A549 (cell line): Measurements from ENCODE around the gene AFAP1L2. TPM values are rescaled to one million over a fixed set of nuclear protein-coding genes. Genes with fewer than 3 reads are reported as not detected.
A peak's percentile ranks its signal among the peaks of the same experiment; 100 is the strongest.

Experiments
- ATAC-seq, 2 experiments: fragments of 200-7000 bp in 1 of 2; fragments of >200 bp in 1 of 2; cut with Nextera tagmentation in 1 of 2; cut with Tn5 transposase in 1 of 2; 3 replicates each; pipeline versions ENCODE4 v1.8.0 to v1.9.1; 2018 to 2020; ENCODE audit warnings: mild to moderate bottlenecking in 1 of 2, moderate library complexity in 1 of 2
- CTCF ChIA-PET: fragments of 300-600 bp; sonication (Branson Sonifier 250); formaldehyde crosslinking; extraction: SDS; loops from one replicate; lab custom pipeline; 2021; ENCODE audit warnings: antibody characterized with exemption, inconsistent platforms; lab: Yijun Ruan, JAX
- POLR2A ChIA-PET: fragments of 350-600 bp; formaldehyde crosslinking; extraction: SDS; loops from one replicate; lab custom pipeline; 2021; ENCODE audit warnings: antibody characterized with exemption, inconsistent platforms; lab: Yijun Ruan, JAX
- DNase-seq, 2 experiments: peaks; one replicate each; pipeline versions ENCODE4 v3.0.0 to v3.0.0-alpha.2; 2011 to 2016; ENCODE audit warnings: low read depth in 1 of 2, low spot score in 1 of 2
- FAIRE-seq: peaks from 2 replicates; lab custom pipeline; 2011; peaks lifted over from hg19 to GRCh38; lab: Jason Lieb, UNC
- H3K27ac ChIP-seq, 2 experiments: fragments of >200 bp; sonication (Bioruptor Twin); formaldehyde crosslinking; 3 replicates each; pipeline ENCODE4 v1.5.1; 2016 to 2017
- H3K4me1 ChIP-seq: fragments of >200 bp; sonication (Bioruptor Twin); formaldehyde crosslinking; 3 replicates; pipeline ENCODE4 v1.6.1; 2016
- H3K4me2 ChIP-seq: fragments of >200 bp; sonication (Bioruptor Twin); formaldehyde crosslinking; 3 replicates; pipeline ENCODE4 v1.6.1; 2016
- H3K4me3 ChIP-seq: fragments of >200 bp; sonication (Bioruptor Twin); formaldehyde crosslinking; 3 replicates; pipeline ENCODE4 v1.5.1; 2016
- H3K9me3 ChIP-seq: fragments of >200 bp; sonication (Bioruptor Twin); formaldehyde crosslinking; 3 replicates; pipeline ENCODE4 v1.6.1; 2016
- BCL3 ChIP-seq: fragments of >200 bp; sonication (Bioruptor Twin); formaldehyde crosslinking; IDR thresholded peaks from 3 replicates; pipeline ENCODE4 v1.6.1; 2016
- CBX8 ChIP-seq: fragments of 200-600 bp; sonication (generic); IDR thresholded peaks from 2 replicates; pipeline ENCODE4 v1.6.1; 2016
- EHF ChIP-seq: fragments of 250-450 bp; sonication (Bioruptor Pico); IDR thresholded peaks from 2 replicates; pipeline ENCODE4 v1.5.0; 2020; ENCODE audit warnings: mild to moderate bottlenecking
- EHMT2 ChIP-seq: fragments of 200-600 bp; sonication (generic); IDR thresholded peaks from 2 replicates; pipeline ENCODE4 v1.6.1; 2016; ENCODE audit warnings: antibody characterized with exemption, low read depth, mild to moderate bottlenecking, moderate library complexity
- ELK1 ChIP-seq: fragments of 150-350 bp; IDR thresholded peaks from 2 replicates; pipeline ENCODE4 v1.6.1; 2014; ENCODE audit warnings: low read depth, mild to moderate bottlenecking, low read length
- ESRRA ChIP-seq: fragments of 150-350 bp; IDR thresholded peaks from 2 replicates; pipeline ENCODE4 v1.6.1; 2014; ENCODE audit warnings: mild to moderate bottlenecking, low read length, borderline replicate concordance
- FOSB ChIP-seq: fragments of 250-450 bp; sonication (Bioruptor Pico); IDR thresholded peaks from 2 replicates; pipeline ENCODE4 v1.5.0; 2020; ENCODE audit warnings: mild to moderate bottlenecking, moderate library complexity
- FOSL2 ChIP-seq, 2 experiments: fragments of 450-650 bp in 1 of 2; fragments of >200 bp in 1 of 2; sonication (Bioruptor Twin) in 1 of 2; formaldehyde crosslinking; IDR thresholded peaks; 2 replicates each; pipeline versions ENCODE4 v1.5.0 to v1.6.1; 2016 to 2020; ENCODE audit warnings: mild to moderate bottlenecking in 1 of 2, moderate library complexity in 1 of 2
- HMGXB4 ChIP-seq: fragments of 250-450 bp; sonication (Bioruptor Pico); IDR thresholded peaks from 2 replicates; pipeline ENCODE4 v1.5.0; 2021; ENCODE audit warnings: mild to moderate bottlenecking, moderate library complexity, borderline replicate concordance
- JUN ChIP-seq, 2 experiments: fragments of >200 bp; sonication (Bioruptor Twin); formaldehyde crosslinking; IDR thresholded peaks; 2 replicates in 1 of 2; 3 replicates in 1 of 2; pipeline ENCODE4 v1.6.1; 2016 to 2017
- KDM1A ChIP-seq: fragments of 200-600 bp; sonication (generic); IDR thresholded peaks from 2 replicates; pipeline ENCODE4 v1.6.1; 2016; ENCODE audit warnings: low read depth, mild to moderate bottlenecking
- KDM5A ChIP-seq: fragments of 200-600 bp; sonication (generic); IDR thresholded peaks from 2 replicates; pipeline ENCODE4 v1.6.1; 2016; ENCODE audit warnings: antibody characterized with exemption, mild to moderate bottlenecking
- MAFK ChIP-seq: fragments of 450-650 bp; IDR thresholded peaks from 2 replicates; pipeline ENCODE4 v1.6.1; 2014; ENCODE audit not compliant: partially characterized antibody
- MAX ChIP-seq: IDR thresholded peaks from 2 replicates; pipeline ENCODE4 v1.6.1; 2012
- MYC ChIP-seq: IDR thresholded peaks from 2 replicates; pipeline ENCODE4 v1.6.1; 2012; ENCODE audit warnings: mild to moderate bottlenecking, inconsistent platforms, low read length, improper control_type of control experiment, borderline replicate concordance
- PBX3 ChIP-seq: IDR thresholded peaks from 2 replicates; pipeline ENCODE4 v1.6.1; 2012
- POLR2A ChIP-seq: IDR thresholded peaks from 2 replicates; pipeline ENCODE4 v1.6.1; 2012; ENCODE audit warnings: mild to moderate bottlenecking, low read length
- RAD21 ChIP-seq, 2 experiments: fragments of >200 bp in 1 of 2; sonication (Bioruptor Twin) in 1 of 2; formaldehyde crosslinking in 1 of 2; IDR thresholded peaks in 1 of 2; conservative IDR thresholded peaks in 1 of 2; 2 replicates in 1 of 2; 3 replicates in 1 of 2; pipeline ENCODE4 v1.6.1; 2012 to 2018; ENCODE audit warnings: inconsistent platforms in 1 of 2
- RARB ChIP-seq: fragments of 250-450 bp; sonication (Bioruptor Pico); IDR thresholded peaks from 2 replicates; pipeline ENCODE4 v1.8.0; 2021; ENCODE audit warnings: mild to moderate bottlenecking, moderate library complexity
- RCOR1 ChIP-seq: fragments of 150-350 bp; IDR thresholded peaks from 2 replicates; pipeline ENCODE4 v1.6.1; 2014; ENCODE audit warnings: antibody characterized with exemption, low read length, low read depth
- SMC3 ChIP-seq: fragments of >200 bp; sonication (Bioruptor Twin); formaldehyde crosslinking; IDR thresholded peaks from 3 replicates; pipeline ENCODE4 v1.6.1; 2018; ENCODE audit warnings: inconsistent platforms
- ZFP36 ChIP-seq: fragments of 450-650 bp; IDR thresholded peaks from 2 replicates; pipeline ENCODE4 v1.6.1; 2014; ENCODE audit warnings: borderline replicate concordance; ENCODE audit not compliant: partially characterized antibody
- ZSCAN20 ChIP-seq: fragments of 250-450 bp; sonication (Bioruptor Pico); IDR thresholded peaks from 2 replicates; pipeline ENCODE4 v1.8.0; 2022; ENCODE audit warnings: mild to moderate bottlenecking, moderate library complexity
- WGBS: methylation state at CpG from one replicate; pipeline ENCODE4 v1.1.6; 2017; ENCODE audit errors: missing lambda C conversion rate; 5-methylcytosine and 5-hydroxymethylcytosine counted together
- polyA plus RNA-seq, 4 experiments: library from polyadenylated mRNA; depleted of rRNA in 3 of 4; stranded (reverse); fragments of >200 nt; fragmentation: RNase III in 1 of 4; extraction: RNeasy Plus Mini Kit Qiagen cat#74134 plus additional on column Dnase treatment in 1 of 4; gene quantifications; 2 replicates in 3 of 4; 3 replicates in 1 of 4; pipeline ENCODE4 v1.2.3, GENCODE V29; 2011 to 2017

AFAP1L2 gene
- polyA plus RNA-seq, 2 of the 4 experiments (the other 2 are of a cell fraction) = 19.6 to 27.3 TPM

DNA sequence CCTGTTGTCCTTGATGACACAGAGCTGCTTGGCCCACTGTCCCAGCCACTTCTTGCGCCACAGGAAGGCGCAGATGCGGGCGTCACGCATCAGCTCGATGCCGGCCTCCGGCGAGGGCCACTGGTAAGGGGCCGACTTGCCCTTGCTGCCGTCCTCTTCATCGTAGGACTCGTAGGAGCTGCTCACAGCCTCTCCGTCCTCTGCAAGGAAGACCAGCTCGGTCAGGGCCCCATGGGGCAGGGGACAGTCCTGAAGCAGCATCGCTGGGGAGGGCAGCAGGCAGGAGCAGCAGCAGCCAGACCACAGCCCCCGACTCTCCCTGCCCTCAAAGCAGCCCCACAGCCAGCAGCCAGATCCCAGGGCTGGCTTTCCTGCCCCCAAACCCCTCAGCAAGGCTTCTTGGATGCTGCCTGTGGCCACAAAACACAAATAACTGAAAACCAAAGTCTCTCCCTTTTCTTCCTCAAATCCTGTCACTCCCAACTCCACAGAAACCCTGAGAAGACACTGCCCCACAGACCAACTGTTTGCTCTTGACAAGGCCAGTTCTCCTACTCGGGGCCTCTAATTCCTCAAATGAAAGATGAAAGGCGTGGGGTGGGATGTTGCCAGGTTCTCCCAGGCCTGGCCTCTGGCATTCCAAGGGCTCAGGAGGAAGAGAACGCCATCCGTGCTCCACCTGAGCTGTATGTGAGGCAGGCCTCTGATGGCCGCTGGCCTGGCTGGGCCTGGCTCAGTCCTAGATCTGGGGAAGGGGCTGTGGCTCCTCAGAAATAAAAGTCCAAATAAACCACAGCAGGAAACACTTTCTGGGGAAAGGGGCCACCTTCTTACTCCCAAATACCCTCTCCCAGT is 88.5 kb downstream of the AFAP1L2 start:
- WGBS = 95% methylated on average over 16 of the region's 22 CpGs
- CTCF ChIA-PET = interaction anchor here (0.8 to 3.5 kb wide), 3 partner anchors 12 to 88 kb away, joined by 3 to 17 read pairs (median 3); no protein-coding TSS in a partner anchor
- no peak overlapping the region for H3K4me3 ChIP-seq
- no peak for DNase-seq
- peak overlapping the region in 1 of 2 experiments; percentile 34; a peak in 1 of 6 replicates for H3K27ac ChIP-seq
- POLR2A ChIA-PET = no interaction called here
- TF ChIP-seq ZFP36 (no peak), ESRRA (no peak), BCL3 (no peak), CBX8 (no peak), FOSL2 (IDR thresholded peaks at IDR 0.05) (no peak), FOSL2 (CRISPR knock-in tag; IDR thresholded peaks at IDR 0.05) (no peak)
- TF ChIP-seq, all 56 proteins: peak for 0
- FAIRE-seq (no peak), ATAC-seq (no peak)
- no peak overlapping the region for H3K4me2 ChIP-seq
- no peaks in the 10 kb centered on the region for H3K9me3 ChIP-seq
- peaks cover 16% of the 10 kb centered on the region for H3K4me1 ChIP-seq

GRCh38 chr10:114313866-114314265 is 90.4 kb downstream of the AFAP1L2 start:
- ChIA-PET CTCF (interaction anchor here (2.3 kb wide), 1 partner anchor 10 kb away, joined by 15 read pairs; no protein-coding TSS in a partner anchor), POLR2A (no interaction called here)
- no peak for ATAC-seq
- Histone ChIP-seq H3K9me3 (no peaks in the 10 kb centered on the region), H3K4me2 (no peak overlapping the region), H3K27ac (no peak overlapping the region), H3K4me3 (no peak overlapping the region), H3K4me1 (no peaks in the 10 kb centered on the region)
- 80% methylated on average over 11 of the region's 11 CpGs for WGBS
- TF ChIP-seq MYC (no peak), FOSL2 (IDR thresholded peaks at IDR 0.05) (no peak), FOSL2 (CRISPR knock-in tag; IDR thresholded peaks at IDR 0.05) (no peak), PBX3 (no peak), MAX (no peak), HMGXB4 (CRISPR knock-in tag) (no peak), ELK1 (no peak), ZSCAN20 (CRISPR knock-in tag) (no peak), EHF (CRISPR knock-in tag) (no peak), KDM5A (no peak), EHMT2 (no peak), JUN (IDR thresholded peaks at IDR 0.05) (no peak), MAFK (no peak), RARB (CRISPR knock-in tag) (no peak), SMC3 (no peak), POLR2A (no peak), KDM1A (no peak), RAD21 (conservative IDR thresholded peaks at IDR 0.05 in 1 of 2, IDR thresholded peaks at IDR 0.05 in 1 of 2) (no peak), FOSB (no peak), RCOR1 (no peak)
- FAIRE-seq = no peak
- DNase-seq = no peak
